SH-SY5Y (cell line): ENCODE results near the gene INTS14.

Source experiments
- GATA2 ChIP-seq: IDR thresholded peaks from 2 replicates; pipeline ENCODE4 v1.6.1; 2011; ENCODE audit warnings: mild to moderate bottlenecking, low read depth, low read length
- GATA3 ChIP-seq: IDR thresholded peaks from 2 replicates; pipeline ENCODE4 v1.6.1; 2011; ENCODE audit warnings: low read depth, mild to moderate bottlenecking, low read length, moderate library complexity

- TF ChIP-seq GATA2: no peak
- no peak for TF ChIP-seq GATA3
Observed at GRCh38 chr15:65576664-65577063, 34.3 kb downstream of the INTS14 start.
